HL-60/S4 (cell line): ENCODE data around the gene SEPTIN5.
"Not testable (repeated sequence)": the region's sequence is repeated elsewhere in the genome, so short reads cannot be mapped to it uniquely, and the experiment has no call there.

Source experiments
- in situ Hi-C: fragments of 300-500 bp; cut with MboI; formaldehyde crosslinking; loops from 2 replicates; pipeline ENCODE4 v1.14.3; 2022; ENCODE audit warnings: low sequenced_read_pairs

Gene SEPTIN5

GRCh38 chr22:19714312-19715187 lies at the start of gene SEPTIN5:
Gene SEPTIN5, plus strand, starts transcription at chr22:19714503. Its CDS starts 86 bp downstream, at chr22:19714589.
- in situ Hi-C loops = no loop called here

DNA sequence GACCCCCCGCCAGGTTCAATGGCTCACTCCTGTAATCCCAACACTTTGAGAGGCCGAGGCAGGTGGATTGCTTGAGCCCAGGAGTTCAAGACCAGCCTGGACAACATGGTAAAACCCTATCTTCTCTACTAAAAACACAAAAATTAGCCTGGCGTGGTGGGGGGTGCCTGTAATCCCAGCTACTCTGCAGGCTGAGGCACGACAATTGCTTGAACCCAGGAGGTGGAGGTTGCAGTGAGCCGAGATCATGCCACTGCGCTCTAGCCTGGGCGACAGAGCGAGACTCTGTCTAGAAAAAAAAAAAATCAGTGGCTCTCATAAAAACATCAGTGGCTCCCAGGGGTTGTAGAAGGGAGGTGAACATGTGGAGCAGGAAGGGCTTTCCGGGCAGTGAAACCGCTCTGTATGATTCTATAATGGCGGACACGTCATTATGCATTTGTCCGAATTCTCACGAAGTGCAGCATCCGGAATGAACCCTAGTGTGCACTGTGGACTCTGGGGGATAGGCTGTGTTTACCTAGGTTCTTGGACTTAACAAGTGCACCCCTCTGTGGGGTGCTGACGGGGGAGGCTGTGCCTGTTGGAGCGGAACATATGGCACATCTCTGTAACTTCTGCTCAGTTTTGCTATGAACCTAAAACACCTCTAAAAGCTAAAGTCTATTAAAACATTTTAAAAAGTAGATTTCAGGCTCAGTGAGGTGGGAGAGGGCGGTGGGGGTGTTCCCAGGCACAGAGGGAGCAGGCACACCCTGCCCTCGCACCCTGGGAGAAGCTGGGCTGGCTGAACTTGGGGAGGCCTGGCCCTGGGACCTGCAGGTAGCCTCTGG lies 49.1 kb upstream of the SEPTIN5 start:
- in situ Hi-C loops = no loop called here

GRCh38 chr22:19665784-19666672 lies 48.3 kb upstream of the SEPTIN5 start:
- in situ Hi-C loops = no loop called here

DNA sequence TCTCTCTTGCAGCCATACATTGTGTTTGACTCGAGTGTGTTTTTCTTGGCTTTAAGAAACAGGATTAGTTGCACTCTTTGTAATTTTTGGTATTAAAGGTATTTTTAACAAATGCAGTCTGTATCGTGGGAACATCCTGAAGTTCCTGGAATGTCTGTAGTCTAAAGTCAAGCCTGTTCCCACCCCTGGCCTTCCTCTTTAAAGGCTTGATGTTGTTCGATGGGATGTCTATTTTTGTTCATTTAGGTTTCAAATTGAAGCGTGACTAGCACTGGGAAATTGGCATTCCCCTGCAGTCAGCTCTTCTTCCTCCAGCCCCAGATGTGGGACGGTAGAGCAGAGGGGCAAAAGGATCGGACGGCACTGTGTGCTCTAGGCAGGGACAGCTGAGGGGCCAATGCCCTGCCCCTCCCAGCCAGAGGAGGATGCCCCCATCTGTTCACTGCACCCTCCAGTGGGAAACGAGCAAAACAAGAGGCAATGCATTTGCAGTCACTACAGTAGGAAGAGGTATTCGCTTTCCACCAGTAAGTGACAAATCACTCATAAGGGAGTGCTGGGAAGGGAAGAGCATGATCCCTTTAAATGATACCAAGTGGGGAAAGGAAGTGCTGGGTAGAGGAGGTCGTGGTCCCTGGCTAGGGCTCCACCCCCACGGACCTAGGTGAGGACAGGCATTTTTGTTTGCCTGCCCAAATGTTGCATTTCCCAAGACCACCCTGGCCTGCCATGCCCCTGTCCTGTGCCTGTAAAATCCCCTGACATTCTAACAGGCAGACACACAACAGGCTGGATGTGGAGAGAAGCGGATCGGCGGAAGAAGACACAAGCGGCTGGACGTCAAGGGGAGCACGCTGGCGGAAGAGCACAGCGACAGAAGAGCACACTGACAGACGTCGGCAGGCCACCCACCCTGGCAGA lies 47.4 kb upstream of the SEPTIN5 start:
- in situ Hi-C loops = no loop called here

DNA sequence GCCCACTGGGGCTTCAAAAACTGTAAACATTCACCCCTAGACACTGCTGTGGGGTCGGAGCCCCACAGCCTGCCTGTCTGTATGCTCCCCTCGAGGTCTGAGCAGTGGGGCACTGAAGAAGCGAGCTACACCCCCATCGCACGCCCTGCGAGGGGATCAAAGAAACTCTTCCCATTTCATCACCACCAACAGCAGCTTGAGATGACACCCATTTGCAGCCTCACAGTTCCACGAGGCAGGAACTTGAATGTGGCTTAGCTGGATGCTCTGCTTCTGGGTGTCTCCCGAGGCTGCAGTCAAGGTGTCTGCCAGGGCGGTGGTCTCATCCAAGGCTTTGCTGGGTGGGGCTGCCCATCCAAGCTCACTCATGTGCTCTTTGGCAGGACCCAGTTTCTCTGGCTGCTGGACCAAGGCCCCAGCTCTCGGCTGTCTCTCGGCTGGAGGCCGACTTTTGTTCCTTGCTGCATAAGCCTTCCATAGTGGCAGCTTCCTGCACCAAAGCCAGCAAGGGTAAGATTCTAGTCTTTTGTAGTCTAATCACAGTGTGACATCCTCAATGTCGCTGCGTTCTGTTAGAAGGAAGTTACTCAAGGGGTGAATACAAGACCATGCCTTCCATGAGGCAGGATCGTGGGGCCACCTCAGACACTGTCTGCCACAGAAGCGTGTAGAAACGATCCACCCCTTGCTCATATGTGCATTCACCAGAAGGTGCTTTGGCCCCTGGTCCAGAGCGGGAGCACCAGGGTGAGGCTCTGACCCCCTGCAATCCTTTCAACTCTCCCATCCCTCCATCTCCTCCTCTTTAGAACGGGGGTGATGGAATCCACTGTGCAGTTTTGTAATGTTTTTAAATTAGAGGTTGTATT lies 46.2 kb upstream of the SEPTIN5 start:
- in situ Hi-C loops = no loop called here

DNA sequence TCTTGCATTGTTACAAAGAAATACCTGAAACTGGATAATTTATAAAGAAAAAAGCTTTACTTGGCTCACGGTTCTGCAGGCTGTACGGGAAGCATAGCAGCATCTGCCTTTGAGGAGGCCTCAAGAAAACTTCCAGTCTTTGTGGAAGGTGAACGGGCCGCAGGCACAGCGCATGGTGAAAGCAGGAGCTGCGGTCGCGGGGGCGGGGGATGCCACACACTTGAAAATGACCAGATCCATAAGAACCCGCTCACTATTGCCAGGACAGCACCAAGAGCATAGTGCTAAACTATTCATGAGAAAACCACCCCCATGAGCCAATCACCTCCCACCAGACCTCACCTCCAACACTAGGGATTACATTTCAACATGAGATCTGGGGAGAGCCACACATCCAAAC lies 45.6 kb upstream of the SEPTIN5 start:
- in situ Hi-C loops = no loop called here

- in situ Hi-C loops = no loop called here
Measured at GRCh38 chr22:19669570-19669969, 44.7 kb upstream of the SEPTIN5 start.

DNA sequence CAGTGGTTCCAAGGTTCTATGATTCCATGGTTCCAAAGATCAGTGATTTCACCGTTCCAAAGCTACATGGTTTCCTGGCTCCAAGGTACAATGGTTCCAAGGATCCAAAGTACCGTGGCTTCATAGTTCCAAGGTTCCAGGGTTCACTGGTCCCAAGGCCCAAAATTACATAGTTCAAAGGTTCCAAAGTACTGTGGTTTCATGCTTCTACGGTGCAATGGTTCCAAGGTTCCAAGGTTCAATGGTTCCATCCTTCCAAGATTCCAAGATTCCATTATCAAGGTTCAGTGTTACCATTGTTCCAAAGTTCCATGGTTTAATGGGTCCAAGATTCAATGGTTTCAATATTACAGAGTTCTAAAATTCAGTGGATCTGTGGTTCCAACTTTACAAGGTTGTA lies 43.0 kb upstream of the SEPTIN5 start:
- in situ Hi-C loops = no loop called here

GRCh38 chr22:19672054-19672776 lies 42.1 kb upstream of the SEPTIN5 start:
- in situ Hi-C loops = no loop called here

DNA sequence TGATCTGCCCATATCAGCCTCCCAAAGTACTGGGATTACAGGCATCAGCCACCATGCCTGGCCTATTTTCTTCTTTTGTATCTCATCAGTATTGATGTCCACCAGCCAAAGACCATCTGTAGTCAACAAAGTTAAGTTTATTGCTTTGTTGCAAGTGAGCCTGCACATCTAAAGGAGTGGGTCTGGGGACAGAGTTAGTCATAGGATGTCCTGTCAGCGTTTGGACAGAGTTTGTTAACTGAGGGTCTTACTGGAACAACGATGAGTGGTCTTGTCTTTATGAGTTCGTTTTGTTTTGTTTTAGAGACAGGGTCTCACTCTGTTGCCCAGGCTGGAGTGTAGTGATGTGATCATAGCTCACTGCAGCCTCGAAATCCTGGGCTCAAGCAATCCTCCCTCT lies 40.6 kb upstream of the SEPTIN5 start:
- in situ Hi-C loops = no loop called here

DNA sequence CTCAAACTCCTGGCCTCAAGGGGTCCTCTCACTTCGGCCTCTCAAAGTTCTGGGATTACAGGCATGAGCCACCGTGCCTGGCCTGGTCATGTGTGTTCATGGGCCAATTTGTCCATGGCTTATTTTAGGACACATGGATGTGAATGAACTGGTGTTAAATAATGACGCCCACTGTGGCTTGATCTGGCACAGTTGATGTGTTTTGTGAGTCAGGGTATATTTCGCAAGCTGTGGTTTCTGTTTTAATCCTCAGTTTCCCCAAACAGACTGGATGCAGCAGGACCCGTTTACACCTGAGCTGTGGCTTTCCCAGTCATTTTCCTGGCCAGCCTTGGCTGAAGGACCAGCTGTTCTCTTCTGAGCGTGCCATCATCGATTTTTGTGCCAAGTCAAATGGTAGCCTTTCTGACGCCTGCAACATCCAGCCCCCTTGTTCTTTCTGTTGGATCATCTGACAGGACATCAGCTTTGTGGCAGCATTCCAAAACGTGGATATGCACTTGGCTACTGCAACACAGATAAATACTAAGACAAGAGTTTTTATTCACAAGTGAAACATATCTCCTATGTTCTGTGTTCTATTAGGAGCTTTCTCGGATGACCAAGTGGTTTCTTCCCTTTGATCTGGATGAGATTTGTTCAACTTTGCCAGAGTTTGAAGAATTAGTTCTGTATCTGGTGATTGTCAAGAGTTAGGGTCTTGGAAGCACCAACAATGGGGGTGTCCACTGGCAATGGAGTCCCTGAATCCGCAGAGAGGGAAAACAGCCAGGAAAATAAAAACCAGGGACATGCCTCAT lies 40.0 kb upstream of the SEPTIN5 start:
- in situ Hi-C loops = no loop called here

DNA sequence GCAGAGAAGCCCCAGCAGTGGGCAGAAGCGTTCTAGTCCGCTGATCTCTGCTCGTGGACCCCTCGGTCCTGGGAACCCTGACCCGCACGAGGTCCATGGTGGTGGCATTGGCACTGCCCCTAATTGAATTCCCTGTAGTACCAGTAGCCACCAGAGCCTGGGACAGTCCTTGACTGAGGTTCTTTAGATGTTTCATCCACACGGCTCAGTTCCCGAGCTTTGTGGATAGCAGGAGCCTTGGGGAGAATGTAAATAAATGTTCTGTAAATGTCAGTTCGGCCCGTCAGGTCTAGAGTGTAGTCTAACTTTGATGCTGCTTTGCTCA lies 39.4 kb upstream of the SEPTIN5 start:
- in situ Hi-C loops = no loop called here

GRCh38 chr22:19675428-19675827 lies 38.9 kb upstream of the SEPTIN5 start:
- in situ Hi-C loops = no loop called here

GRCh38 chr22:19676437-19676836 lies 37.9 kb upstream of the SEPTIN5 start:
- in situ Hi-C loops = not testable (repeated sequence)

- in situ Hi-C loops = no loop called here
Measured at GRCh38 chr22:19678949-19679521, 35.3 kb upstream of the SEPTIN5 start.

- in situ Hi-C loops = no loop called here
Measured at GRCh38 chr22:19679522-19680101, 34.7 kb upstream of the SEPTIN5 start.
